GM12801 (cell line): ENCODE measurements around the gene IFI27L2.

ENCODE experiments used
- CTCF ChIP-seq: IDR thresholded peaks from one replicate; pipeline ENCODE4 v1.5.1; 2011; ENCODE audit warnings: control low read depth; ENCODE audit not compliant: insufficient read length; ENCODE audit errors: extremely low read depth

Gene IFI27L2

GRCh38 chr14:94081386-94081820 lies 48.0 kb downstream of the IFI27L2 start:
- TF ChIP-seq CTCF, result no peak

- no peak for TF ChIP-seq CTCF
Observed at GRCh38 chr14:94080621-94081385, 48.6 kb downstream of the IFI27L2 start, which contains the start of the genes DDX24 and IFI27L1. TSS of gene DDX24 (minus strand) at chr14:94081202. CDS start at chr14:94079742, 1,460 bp downstream. TSS of gene IFI27L1 (plus strand) at chr14:94081310. CDS start at chr14:94096938, 15,628 bp downstream.

GRCh38 chr14:94079891-94080620 lies 49.3 kb downstream of the IFI27L2 start:
- TF ChIP-seq CTCF, result no peak

GRCh38 chr14:94077823-94078222 lies 51.6 kb downstream of the IFI27L2 start:
- TF ChIP-seq CTCF, result no peak
